IMR-90 (cell line): ENCODE results near the gene NKAIN2. TPM values are rescaled to one million over a fixed set of nuclear protein-coding genes. Genes with fewer than 3 reads are reported as not detected.

Source experiments
- ATAC-seq: fragments of 200-7000 bp; cut with Tn5 transposase; 2 replicates; pipeline ENCODE4 v1.9.1; 2020; ENCODE audit warnings: low read depth, mild to moderate bottlenecking, moderate library complexity
- BruUV-seq: library from RNA; stranded (reverse); fragments of 400-500 nt; replicated peaks from 2 replicates; lab custom pipeline; 2021; lab: Mats Ljungman, UMichigan
- CTCF ChIA-PET: fragments of 300-600 bp; formaldehyde crosslinking; extraction: SDS; loops from one replicate; lab custom pipeline; 2021; ENCODE audit warnings: antibody characterized with exemption; lab: Yijun Ruan, JAX
- POLR2A ChIA-PET: fragments of 300-600 bp; sonication (Branson Sonifier 250); formaldehyde crosslinking; loops from one replicate; lab custom pipeline; 2022; ENCODE audit warnings: antibody characterized with exemption; ENCODE audit not compliant: unreplicated experiment; lab: Charles Lee
- DNase-seq: peaks from one replicate; pipeline ENCODE4 v3.0.0; 2013
- H2AFZ ChIP-seq: replicated peaks from 2 replicates; pipeline ENCODE3; 2013; ENCODE audit warnings: low read length, mild to moderate bottlenecking; ENCODE audit not compliant: poor library complexity
- H2AK5ac ChIP-seq: 2 replicates; pipeline ENCODE4 v1.6.1; 2013; ENCODE audit warnings: low read depth, low read length, inconsistent platforms
- H2AK9ac ChIP-seq: replicated peaks from 2 replicates; pipeline ENCODE3; 2013; ENCODE audit warnings: mild to moderate bottlenecking, low read depth, low read length, moderate library complexity; ENCODE audit not compliant: poor library complexity
- H2BK120ac ChIP-seq: 2 replicates; pipeline ENCODE4 v1.6.1; 2013; ENCODE audit warnings: low read depth, low read length, inconsistent platforms
- H2BK15ac ChIP-seq: 3 replicates; pipeline ENCODE4 v1.6.1; 2013; ENCODE audit warnings: low read depth, low read length, inconsistent platforms
- H2BK20ac ChIP-seq: 2 replicates; pipeline ENCODE4 v1.6.1; 2013; ENCODE audit warnings: low read depth, mild to moderate bottlenecking, inconsistent platforms, low read length, moderate library complexity
- H2BK5ac ChIP-seq: 2 replicates; pipeline ENCODE4 v1.6.1; 2013; ENCODE audit warnings: mild to moderate bottlenecking, low read depth, low read length, inconsistent platforms; ENCODE audit not compliant: poor library complexity, severe bottlenecking
- H3K14ac ChIP-seq: replicated peaks from 2 replicates; pipeline ENCODE4 v1.6.1; 2013; ENCODE audit warnings: low read depth, low read length, inconsistent platforms
- H3K18ac ChIP-seq: 2 replicates; pipeline ENCODE4 v1.6.1; 2013; ENCODE audit warnings: low read depth, low read length, control low read depth
- H3K23ac ChIP-seq: 2 replicates; pipeline ENCODE4 v1.6.1; 2013; ENCODE audit warnings: low read depth, low read length, inconsistent platforms
- H3K27ac ChIP-seq: 2 replicates; pipeline ENCODE4 v1.5.1; 2013; ENCODE audit warnings: mild to moderate bottlenecking, control low read depth, low read length; ENCODE audit not compliant: insufficient read depth
- H3K27me3 ChIP-seq: 2 replicates; pipeline ENCODE4 v1.6.1; 2013; ENCODE audit warnings: low read length; ENCODE audit not compliant: control insufficient read depth, insufficient read depth
- H3K36me3 ChIP-seq: 2 replicates; pipeline ENCODE4 v1.6.1; 2013; ENCODE audit warnings: low read length, mixed read lengths; ENCODE audit not compliant: control insufficient read depth, insufficient read depth
- H3K4ac ChIP-seq: 2 replicates; pipeline ENCODE4 v1.6.1; 2013; ENCODE audit warnings: low read depth, low read length, inconsistent platforms
- H3K4me1 ChIP-seq: 2 replicates; pipeline ENCODE4 v1.6.1; 2013; ENCODE audit warnings: low read length, mixed read lengths; ENCODE audit not compliant: control insufficient read depth, insufficient read depth
- H3K4me2 ChIP-seq: 2 replicates; pipeline ENCODE4 v1.6.1; 2013; ENCODE audit warnings: low read depth, mild to moderate bottlenecking, control low read depth, low read length, moderate library complexity
- H3K4me3 ChIP-seq: 2 replicates; pipeline ENCODE4 v1.5.1; 2013; ENCODE audit warnings: low read depth, mild to moderate bottlenecking, control low read depth, low read length, moderate library complexity; ENCODE audit not compliant: insufficient read depth
- H3K56ac ChIP-seq: 2 replicates; pipeline ENCODE4 v1.6.1; 2013; ENCODE audit warnings: low read length, inconsistent platforms; ENCODE audit not compliant: insufficient read depth; ENCODE audit errors: extremely low read depth
- H3K79me1 ChIP-seq, 2 experiments: 2 replicates each; pipeline ENCODE4 v1.6.1; 2013; ENCODE audit warnings: low read length in 2 of 2, inconsistent platforms in 1 of 2, low read depth in 1 of 2
- H3K9ac ChIP-seq: 2 replicates; pipeline ENCODE4 v1.6.1; 2013; ENCODE audit warnings: low read depth, low read length, control low read depth
- H3K9me1 ChIP-seq: 2 replicates; pipeline ENCODE4 v1.6.1; 2013; ENCODE audit warnings: low read length, inconsistent platforms; ENCODE audit not compliant: insufficient read depth
- H3K9me3 ChIP-seq: 2 replicates; pipeline ENCODE4 v1.6.1; 2013; ENCODE audit warnings: low read length; ENCODE audit not compliant: control insufficient read depth, insufficient read depth
- H4K20me1 ChIP-seq: 2 replicates; pipeline ENCODE4 v1.6.1; 2013; ENCODE audit warnings: low read length, inconsistent platforms; ENCODE audit not compliant: insufficient read depth
- H4K5ac ChIP-seq: 2 replicates; pipeline ENCODE4 v1.6.1; 2013; ENCODE audit warnings: mild to moderate bottlenecking, low read depth, low read length, control low read depth
- H4K8ac ChIP-seq, 2 experiments: 2 replicates each; pipeline ENCODE4 v1.6.1; 2013; ENCODE audit warnings: low read depth in 2 of 2, low read length in 2 of 2, control low read depth in 1 of 2, inconsistent platforms in 1 of 2
- H4K91ac ChIP-seq: 2 replicates; pipeline ENCODE4 v1.6.1; 2013; ENCODE audit warnings: low read depth, low read length, inconsistent platforms; ENCODE audit not compliant: insufficient read depth
- BHLHE40 ChIP-seq: fragments of 150-350 bp; IDR thresholded peaks from 2 replicates; pipeline ENCODE4 v1.6.1; 2016; ENCODE audit warnings: mild to moderate bottlenecking, low read depth, low read length
- POLR2A ChIP-seq: IDR thresholded peaks from 2 replicates; pipeline ENCODE4 v1.6.1; 2012; ENCODE audit warnings: mild to moderate bottlenecking, low read depth, low read length
- WGBS, 2 experiments: methylation state at CpG; one replicate each; pipeline versions ENCODE4 v1.1.5 to v1.1.7; 2013; ENCODE audit warnings: missing lambda C conversion rate in 2 of 2; ENCODE audit not compliant: insufficient read length in 1 of 2; ENCODE audit errors: extremely low coverage in 2 of 2; 5-methylcytosine and 5-hydroxymethylcytosine counted together
- dilution Hi-C: fragments of 300-500 bp; cut with HindIII; formaldehyde crosslinking; loops from one replicate; pipeline ENCODE4 v1.14.3; 2018; ENCODE audit warnings: low sequenced_read_pairs; ENCODE audit not compliant: unreplicated experiment
- in situ Hi-C: fragments of 300-500 bp; cut with MboI; formaldehyde crosslinking; loops from 3 replicates; pipeline ENCODE4 v1.14.3; 2019; ENCODE audit warnings: low sequenced_read_pairs, inconsistent platforms, mixed read lengths
- intact Hi-C: fragments of 100-400 bp; cut with micrococcal nuclease; formaldehyde crosslinking; loops from 2 replicates; pipeline ENCODE4 v1.10.0; 2022
- polyA plus RNA-seq, 3 experiments: library from polyadenylated mRNA; depleted of rRNA; stranded (reverse); fragments of >200 nt; gene quantifications; 2 replicates each; pipeline ENCODE4 v1.2.3, GENCODE V29; 2012; ENCODE audit warnings: low replicate concordance in 1 of 3
- total RNA-seq: library from RNA; depleted of rRNA; stranded (reverse); fragments of >200 nt; gene quantifications from 2 replicates; pipeline ENCODE4 v1.2.3, GENCODE V29; 2012
- TF ChIP-seq, protein P1 (sequence below): conservative IDR thresholded peaks from 2 replicates; pipeline ENCODE4 v1.5.1; 2012; ENCODE audit warnings: mild to moderate bottlenecking, low read depth, low read length, improper control_type of control experiment

Gene NKAIN2
- total and polyA plus RNA-seq, 2 of the 4 experiments (the other 2 are of a cell fraction), result not detected

- no peak overlapping the region for H3K4ac ChIP-seq
- H3K9me3 ChIP-seq, result no peaks in the 10 kb centered on the region
- no peak overlapping the region for H2AFZ ChIP-seq
- H3K14ac ChIP-seq, result no peak overlapping the region
- ATAC-seq (no peak), DNase-seq (no peak)
- H2BK20ac ChIP-seq, result no peak overlapping the region
- H3K4me3 ChIP-seq, result no peak overlapping the region
- no peaks in the 10 kb centered on the region for H4K20me1 ChIP-seq
- no peaks in the 10 kb centered on the region for H3K9me1 ChIP-seq
- in situ Hi-C loops (no loop called here), intact Hi-C loops (no loop called here), dilution Hi-C loops (no loop called here)
- WGBS, 2 experiments, result no CpG with 5 or more reads among the region's 2 CpGs
- no peak overlapping the region for H3K18ac ChIP-seq
- H3K36me3 ChIP-seq, result no peaks in the 10 kb centered on the region
- no peak overlapping the region for H3K23ac ChIP-seq
- no peak overlapping the region for H3K27ac ChIP-seq
- no peak overlapping the region for H3K4me2 ChIP-seq
- ChIA-PET POLR2A (no interaction called here), CTCF (no interaction called here)
- no peak overlapping the region for H4K91ac ChIP-seq
- no peak overlapping the region for H3K56ac ChIP-seq
- H2AK9ac ChIP-seq, result no peak overlapping the region
- TF ChIP-seq BHLHE40 (no peak), POLR2A (no peak)
- TF ChIP-seq, protein P1, sequence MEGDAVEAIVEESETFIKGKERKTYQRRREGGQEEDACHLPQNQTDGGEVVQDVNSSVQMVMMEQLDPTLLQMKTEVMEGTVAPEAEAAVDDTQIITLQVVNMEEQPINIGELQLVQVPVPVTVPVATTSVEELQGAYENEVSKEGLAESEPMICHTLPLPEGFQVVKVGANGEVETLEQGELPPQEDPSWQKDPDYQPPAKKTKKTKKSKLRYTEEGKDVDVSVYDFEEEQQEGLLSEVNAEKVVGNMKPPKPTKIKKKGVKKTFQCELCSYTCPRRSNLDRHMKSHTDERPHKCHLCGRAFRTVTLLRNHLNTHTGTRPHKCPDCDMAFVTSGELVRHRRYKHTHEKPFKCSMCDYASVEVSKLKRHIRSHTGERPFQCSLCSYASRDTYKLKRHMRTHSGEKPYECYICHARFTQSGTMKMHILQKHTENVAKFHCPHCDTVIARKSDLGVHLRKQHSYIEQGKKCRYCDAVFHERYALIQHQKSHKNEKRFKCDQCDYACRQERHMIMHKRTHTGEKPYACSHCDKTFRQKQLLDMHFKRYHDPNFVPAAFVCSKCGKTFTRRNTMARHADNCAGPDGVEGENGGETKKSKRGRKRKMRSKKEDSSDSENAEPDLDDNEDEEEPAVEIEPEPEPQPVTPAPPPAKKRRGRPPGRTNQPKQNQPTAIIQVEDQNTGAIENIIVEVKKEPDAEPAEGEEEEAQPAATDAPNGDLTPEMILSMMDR, result no peak
- H4K5ac ChIP-seq, result no peak overlapping the region
- no peak overlapping the region for H3K9ac ChIP-seq
- no peak overlapping the region for H2BK5ac ChIP-seq
- H2BK15ac ChIP-seq, result no peak overlapping the region
- H3K79me1 ChIP-seq, result no peaks in the 10 kb centered on the region
- no TSS peak for BruUV-seq
- no peaks in the 10 kb centered on the region for H3K27me3 ChIP-seq
- H2AK5ac ChIP-seq, result no peak overlapping the region
- H2BK120ac ChIP-seq, result no peak overlapping the region
- H4K8ac ChIP-seq, result no peak overlapping the region
- H3K4me1 ChIP-seq, result no peaks in the 10 kb centered on the region
Observed at GRCh38 chr6:124466949-124467348, 663.3 kb downstream of the NKAIN2 start.
